Amygdala (tissue), 56 donors: ENCODE results near the gene TTC12.

ENCODE experiments used
- DNase-seq, 56 donors: peaks; one replicate each; lab custom pipeline; 2025; lab: John Stamatoyannopoulos, UW

Gene TTC12

GRCh38 chr11:113370634-113371033 lies 56.3 kb downstream of the TTC12 start:
- peak in 10 of 56 donors; percentile 2 to 50 (median 8) for DNase-seq

- DNase-seq = no peak
Observed at GRCh38 chr11:113372309-113372708, 57.9 kb downstream of the TTC12 start.

GRCh38 chr11:113373306-113373705 lies 58.9 kb downstream of the TTC12 start:
- DNase-seq = no peak

- DNase-seq = peak in 4 of 56 donors; percentile 8 to 33 (median 28)
Observed at GRCh38 chr11:113373981-113374560, 59.7 kb downstream of the TTC12 start.

DNA sequence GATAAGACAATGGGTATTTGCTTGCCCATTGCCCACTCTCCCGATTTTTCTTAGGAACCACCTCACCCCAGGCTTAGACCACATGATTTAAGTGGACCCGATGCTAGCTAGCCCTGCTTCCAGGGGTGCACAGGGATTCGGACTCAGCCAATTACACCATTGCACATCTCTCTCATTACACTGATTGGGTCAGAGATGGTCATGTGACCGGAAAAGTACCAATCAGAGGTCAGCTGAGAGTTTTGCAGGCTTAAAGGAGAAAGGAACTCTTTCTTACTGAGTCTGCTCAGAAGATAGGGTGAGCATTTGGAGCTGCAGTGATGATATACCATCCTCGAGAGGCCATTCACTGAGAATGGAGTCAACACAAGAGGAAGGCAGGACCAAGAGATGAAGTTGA lies 61.0 kb downstream of the TTC12 start:
- no peak for DNase-seq

- peak in 11 of 56 donors; percentile 6 to 39 (median 20) for DNase-seq
Observed at GRCh38 chr11:113376156-113376555, 61.8 kb downstream of the TTC12 start.

GRCh38 chr11:113377681-113378412 lies 63.5 kb downstream of the TTC12 start:
- DNase-seq = no peak

GRCh38 chr11:113378692-113379091 lies 64.3 kb downstream of the TTC12 start:
- DNase-seq = no peak

DNA sequence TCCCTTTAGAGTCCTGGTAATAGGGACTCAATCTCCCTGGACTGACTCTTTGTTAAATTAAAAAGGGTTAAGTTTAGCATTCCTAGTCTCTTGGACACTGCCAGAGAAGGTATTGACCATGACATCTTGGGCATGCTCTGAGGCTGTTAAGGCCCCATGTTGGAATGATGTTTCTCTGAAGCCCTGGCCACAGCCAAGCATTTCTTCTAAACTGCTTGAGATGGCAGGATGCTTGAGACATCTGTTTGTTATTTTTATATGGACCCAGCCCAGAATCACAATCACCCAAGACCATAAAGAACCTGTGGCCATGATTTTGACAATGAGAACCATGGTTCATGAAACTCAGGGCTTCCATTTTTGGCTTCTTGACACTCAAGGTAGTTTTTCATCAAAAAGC lies 67.7 kb downstream of the TTC12 start:
- DNase-seq = no peak

GRCh38 chr11:113384551-113384950 lies 70.2 kb downstream of the TTC12 start:
- no peak for DNase-seq

- DNase-seq = no peak
Observed at GRCh38 chr11:113385749-113386148, 71.4 kb downstream of the TTC12 start.

GRCh38 chr11:113386866-113387265 lies 72.5 kb downstream of the TTC12 start:
- no peak for DNase-seq

GRCh38 chr11:113387605-113388211 lies 73.3 kb downstream of the TTC12 start, which contains the start of gene ANKK1:
Gene ANKK1, plus strand, starts transcription at chr11:113387779. Its CDS starts 106 bp downstream, at chr11:113387885.
- DNase-seq = no peak

GRCh38 chr11:113389272-113389671 lies 74.9 kb downstream of the TTC12 start:
- no peak for DNase-seq

DNA sequence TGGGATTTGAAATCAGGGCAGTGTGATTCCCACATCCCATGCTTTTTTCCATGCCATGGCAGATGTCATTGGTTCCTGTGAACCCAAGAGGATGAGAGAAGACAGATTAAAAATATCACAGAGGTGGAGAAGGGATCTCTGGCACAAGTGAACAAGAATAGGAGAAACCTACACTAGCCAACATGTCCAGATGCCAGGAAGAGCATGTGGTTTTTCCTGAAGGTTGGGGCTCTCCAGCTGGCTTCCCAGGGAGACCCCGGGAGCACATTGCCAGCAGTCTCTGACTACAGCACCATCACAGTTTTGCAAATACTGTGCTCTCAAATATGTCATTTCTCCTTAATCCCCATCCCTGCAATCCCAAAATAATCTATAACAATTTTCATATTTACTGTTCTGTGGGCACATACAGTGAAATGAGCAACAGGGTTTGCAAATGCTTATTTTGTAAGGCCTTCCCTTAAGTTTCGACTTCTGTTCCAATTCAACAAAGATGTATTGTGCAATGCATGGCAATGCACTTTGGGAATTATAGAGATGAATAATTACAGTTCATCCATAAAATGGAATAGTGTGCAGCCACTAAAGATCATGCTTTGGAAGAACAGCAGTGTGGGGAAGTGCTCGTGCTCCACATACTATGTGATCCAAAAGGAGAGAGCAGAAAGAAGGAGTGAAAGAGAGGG lies 78.0 kb downstream of the TTC12 start:
- no peak for DNase-seq

DNA sequence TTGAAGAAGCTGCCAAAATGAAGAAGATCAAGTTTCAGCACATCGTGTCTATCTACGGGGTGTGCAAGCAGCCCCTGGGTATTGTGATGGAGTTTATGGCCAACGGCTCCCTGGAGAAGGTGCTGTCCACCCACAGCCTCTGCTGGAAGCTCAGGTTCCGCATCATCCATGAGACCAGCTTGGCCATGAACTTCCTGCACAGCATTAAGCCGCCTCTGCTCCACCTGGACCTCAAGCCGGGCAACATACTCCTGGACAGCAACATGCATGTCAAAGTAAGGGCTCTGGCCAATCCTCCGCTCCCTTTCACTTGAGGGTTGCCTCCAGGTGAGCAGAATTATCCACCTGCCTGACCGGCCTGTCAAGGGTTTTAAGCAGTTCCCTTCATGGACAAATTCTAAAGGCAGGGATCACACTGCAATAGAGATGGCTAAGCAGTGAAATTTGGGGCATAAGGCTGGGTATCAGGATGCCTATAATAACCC lies 79.2 kb downstream of the TTC12 start:
- no peak for DNase-seq

DNA sequence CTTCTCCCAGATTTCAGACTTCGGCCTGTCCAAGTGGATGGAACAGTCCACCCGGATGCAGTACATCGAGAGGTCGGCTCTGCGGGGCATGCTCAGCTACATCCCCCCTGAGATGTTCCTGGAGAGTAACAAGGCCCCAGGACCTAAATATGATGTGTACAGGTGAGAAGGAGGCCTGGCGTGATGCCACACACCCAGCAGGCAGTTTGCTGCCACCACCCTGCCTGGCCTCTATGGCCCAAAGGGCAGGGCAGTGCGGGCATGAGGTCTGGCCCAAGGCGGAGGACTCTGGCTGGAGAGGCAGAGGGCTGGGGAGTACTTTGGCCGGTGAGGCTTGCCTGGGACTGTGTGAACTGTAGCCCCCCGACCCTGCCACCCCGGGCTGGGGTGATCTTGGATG lies 80.5 kb downstream of the TTC12 start:
- no peak for DNase-seq

DNA sequence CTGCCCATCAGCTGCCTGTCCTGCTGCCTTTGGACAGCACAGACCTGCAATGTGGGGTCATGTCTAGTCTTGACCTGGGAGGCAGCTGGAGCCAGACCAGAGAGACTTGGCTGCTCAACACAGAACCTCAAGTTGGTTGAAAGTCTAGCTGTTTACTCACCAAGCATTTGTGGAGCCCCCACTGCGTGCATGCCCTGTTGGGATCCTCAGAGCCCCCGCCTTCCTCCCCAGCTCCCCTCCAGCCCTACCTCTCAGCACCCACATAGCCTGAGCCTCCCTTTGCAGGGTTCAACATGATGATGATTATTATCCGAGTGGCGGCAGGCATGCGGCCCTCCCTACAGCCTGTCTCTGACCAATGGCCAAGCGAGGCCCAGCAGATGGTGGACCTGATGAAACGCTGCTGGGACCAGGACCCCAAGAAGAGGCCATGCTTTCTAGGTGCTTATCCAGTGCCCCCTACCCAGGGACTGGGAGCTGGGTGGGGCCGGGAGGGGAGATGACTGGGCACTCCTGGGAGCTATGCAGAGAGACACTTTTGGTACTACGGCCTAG lies 81.5 kb downstream of the TTC12 start:
- DNase-seq = no peak

DNA sequence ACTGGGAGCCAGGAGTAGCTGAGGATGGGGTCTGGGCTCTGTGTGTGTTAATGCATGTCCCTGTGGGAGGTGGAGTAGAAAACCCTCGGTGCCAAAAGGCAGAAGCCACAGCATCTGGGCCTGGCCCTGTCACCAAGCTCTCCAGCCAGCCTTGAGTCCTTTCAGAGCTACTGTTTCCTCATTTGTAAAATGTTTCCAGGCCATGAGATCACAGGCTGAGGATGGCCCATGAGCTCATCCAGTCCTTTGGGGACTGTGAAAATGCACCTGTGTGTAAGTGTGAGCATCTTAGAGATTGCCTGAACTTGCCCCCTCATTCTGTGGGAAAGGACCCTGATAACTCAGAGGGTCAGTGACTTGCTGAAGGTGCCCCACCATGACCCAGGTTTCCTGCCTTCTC lies 82.3 kb downstream of the TTC12 start:
- no peak for DNase-seq

- DNase-seq = no peak
Observed at GRCh38 chr11:113397212-113397611, 82.8 kb downstream of the TTC12 start.

- no peak for DNase-seq
Observed at GRCh38 chr11:113397821-113398220, 83.4 kb downstream of the TTC12 start.
